ENCODE measurements around the gene DPPA4. TPM values are rescaled to one million over a fixed set of nuclear protein-coding genes. Genes with fewer than 3 reads are reported as not detected.

Gene DPPA4
- polyA plus RNA-seq, 2 donors, result not detected

- peaks cover 0 to 5% of the 10 kb centered on the region in 2 donors for H3K9me3 ChIP-seq (ENCODE audit: control insufficient read depth in 2 of 2, insufficient read depth in 1 of 2, low read depth in 1 of 2, low read length in 1 of 2)
- WGBS, 2 donors, result 86% methylated on average over 21 of the region's 21 CpGs
These were observed 21.1 kb downstream of the DPPA4 start, which contains the start of gene DPPA2 for GRCh38 chr3:109316162-109316730. DPPA2 (minus strand) TSS chr3:109316517; CDS start chr3:109314542, 1,975 bp downstream.

GRCh38 chr3:109313061-109313460, 24.3 kb downstream of the DPPA4 start:
- H3K27ac ChIP-seq (ENCODE audit: low read depth in 2 of 2, low read length in 1 of 2), result no peak overlapping the region
- H3K36me3 ChIP-seq (ENCODE audit: control insufficient read depth in 2 of 2, insufficient read depth in 2 of 2, low read length in 1 of 2), result no peaks in the 10 kb centered on the region
- H3K9me3 ChIP-seq (ENCODE audit: control insufficient read depth in 2 of 2, insufficient read depth in 1 of 2, low read depth in 1 of 2, low read length in 1 of 2), result peaks cover 0 to 5% of the 10 kb centered on the region in 2 donors
- no peaks in the 10 kb centered on the region for H3K4me1 ChIP-seq (ENCODE audit: control insufficient read depth in 2 of 2, insufficient read depth in 2 of 2, low read length in 1 of 2)
- 52 to 75% methylated on average over 1 of the region's 1 CpG for WGBS, 2 donors
- no peak overlapping the region for H3K4me3 ChIP-seq (ENCODE audit: low read depth in 1 of 2, low read length in 2 of 2)
- no peaks in the 10 kb centered on the region for H3K27me3 ChIP-seq (ENCODE audit: control insufficient read depth in 1 of 2, insufficient read depth in 2 of 2, low read length in 2 of 2)

More at GRCh38 chr3:109316162-109316730, 21.1 kb downstream of the DPPA4 start, which contains the start of gene DPPA2:
- no peaks in the 10 kb centered on the region for H3K27me3 ChIP-seq (ENCODE audit: control insufficient read depth in 1 of 2, insufficient read depth in 2 of 2, low read length in 2 of 2)
- no peaks in the 10 kb centered on the region for H3K36me3 ChIP-seq (ENCODE audit: control insufficient read depth in 2 of 2, insufficient read depth in 2 of 2, low read length in 1 of 2)
- H3K4me1 ChIP-seq (ENCODE audit: control insufficient read depth in 2 of 2, insufficient read depth in 2 of 2, low read length in 1 of 2), result no peaks in the 10 kb centered on the region
- no peak within 1 kb of the TSS for H3K4me3 ChIP-seq (ENCODE audit: low read depth in 1 of 2, low read length in 2 of 2)
- H3K27ac ChIP-seq (ENCODE audit: low read depth in 2 of 2, low read length in 1 of 2), result no peak within 1 kb of the TSS

- Histone ChIP-seq H3K4me3 (ENCODE audit: low read depth in 1 of 2, low read length in 2 of 2) (no peak overlapping the region), H3K4me1 (ENCODE audit: control insufficient read depth in 2 of 2, insufficient read depth in 2 of 2, low read length in 1 of 2) (no peaks in the 10 kb centered on the region), H3K27ac (ENCODE audit: low read depth in 2 of 2, low read length in 1 of 2) (no peak overlapping the region), H3K36me3 (ENCODE audit: control insufficient read depth in 2 of 2, insufficient read depth in 2 of 2, low read length in 1 of 2) (no peaks in the 10 kb centered on the region), H3K27me3 (ENCODE audit: control insufficient read depth in 1 of 2, insufficient read depth in 2 of 2, low read length in 2 of 2) (no peaks in the 10 kb centered on the region), H3K9me3 (ENCODE audit: control insufficient read depth in 2 of 2, insufficient read depth in 1 of 2, low read depth in 1 of 2, low read length in 1 of 2) (no peaks in the 10 kb centered on the region)
- 71 to 80% methylated on average over 2 of the region's 2 CpGs for WGBS, 2 donors
These were observed 39.9 kb downstream of the DPPA4 start for GRCh38 chr3:109297496-109297895.

- Histone ChIP-seq H3K27ac (ENCODE audit: low read depth in 2 of 2, low read length in 1 of 2) (no peak overlapping the region), H3K4me1 (ENCODE audit: control insufficient read depth in 2 of 2, insufficient read depth in 2 of 2, low read length in 1 of 2) (no peaks in the 10 kb centered on the region), H3K4me3 (ENCODE audit: low read depth in 1 of 2, low read length in 2 of 2) (no peak overlapping the region), H3K9me3 (ENCODE audit: control insufficient read depth in 2 of 2, insufficient read depth in 1 of 2, low read depth in 1 of 2, low read length in 1 of 2) (peaks cover 0 to 2% of the 10 kb centered on the region in 2 donors), H3K27me3 (ENCODE audit: control insufficient read depth in 1 of 2, insufficient read depth in 2 of 2, low read length in 2 of 2) (no peaks in the 10 kb centered on the region), H3K36me3 (ENCODE audit: control insufficient read depth in 2 of 2, insufficient read depth in 2 of 2, low read length in 1 of 2) (no peaks in the 10 kb centered on the region)
These were observed 53.3 kb downstream of the DPPA4 start for GRCh38 chr3:109284071-109284470.

GRCh38 chr3:109278546-109278945, 58.8 kb downstream of the DPPA4 start:
- Histone ChIP-seq H3K4me3 (ENCODE audit: low read depth in 1 of 2, low read length in 2 of 2) (no peak overlapping the region), H3K4me1 (ENCODE audit: control insufficient read depth in 2 of 2, insufficient read depth in 2 of 2, low read length in 1 of 2) (no peaks in the 10 kb centered on the region), H3K27ac (ENCODE audit: low read depth in 2 of 2, low read length in 1 of 2) (no peak overlapping the region), H3K9me3 (ENCODE audit: control insufficient read depth in 2 of 2, insufficient read depth in 1 of 2, low read depth in 1 of 2, low read length in 1 of 2) (no peaks in the 10 kb centered on the region), H3K36me3 (ENCODE audit: control insufficient read depth in 2 of 2, insufficient read depth in 2 of 2, low read length in 1 of 2) (no peaks in the 10 kb centered on the region), H3K27me3 (ENCODE audit: control insufficient read depth in 1 of 2, insufficient read depth in 2 of 2, low read length in 2 of 2) (no peaks in the 10 kb centered on the region)
- 62 to 87% methylated on average over 1 of the region's 1 CpG for WGBS, 2 donors

GRCh38 chr3:109278141-109278540, 59.2 kb downstream of the DPPA4 start:
- 29 to 37% methylated on average over 3 of the region's 3 CpGs for WGBS, 2 donors

More at GRCh38 chr3:109278141-109278540, 59.2 kb downstream of the DPPA4 start:
- no peak overlapping the region for H3K4me3 ChIP-seq (ENCODE audit: low read depth in 1 of 2, low read length in 2 of 2)
- no peaks in the 10 kb centered on the region for H3K27me3 ChIP-seq (ENCODE audit: control insufficient read depth in 1 of 2, insufficient read depth in 2 of 2, low read length in 2 of 2)
- no peaks in the 10 kb centered on the region for H3K36me3 ChIP-seq (ENCODE audit: control insufficient read depth in 2 of 2, insufficient read depth in 2 of 2, low read length in 1 of 2)
- H3K27ac ChIP-seq (ENCODE audit: low read depth in 2 of 2, low read length in 1 of 2), result no peak overlapping the region
- H3K4me1 ChIP-seq (ENCODE audit: control insufficient read depth in 2 of 2, insufficient read depth in 2 of 2, low read length in 1 of 2), result no peaks in the 10 kb centered on the region
- H3K9me3 ChIP-seq (ENCODE audit: control insufficient read depth in 2 of 2, insufficient read depth in 1 of 2, low read depth in 1 of 2, low read length in 1 of 2), result no peaks in the 10 kb centered on the region

Other genes with a start within 250 kb of the DPPA4 start
- not detected for gene MORC1, start 219.4 kb downstream of the DPPA4 start, polyA plus RNA-seq
- gene C3orf85, start 200.8 kb downstream of the DPPA4 start, polyA plus RNA-seq, result not detected
- not detected for gene DPPA2, start 21.0 kb downstream of the DPPA4 start, polyA plus RNA-seq

All from esophagus (tissue), 2 donors.